ENCODE results near the gene ZSWIM5.

ZSWIM5 gene

DNA sequence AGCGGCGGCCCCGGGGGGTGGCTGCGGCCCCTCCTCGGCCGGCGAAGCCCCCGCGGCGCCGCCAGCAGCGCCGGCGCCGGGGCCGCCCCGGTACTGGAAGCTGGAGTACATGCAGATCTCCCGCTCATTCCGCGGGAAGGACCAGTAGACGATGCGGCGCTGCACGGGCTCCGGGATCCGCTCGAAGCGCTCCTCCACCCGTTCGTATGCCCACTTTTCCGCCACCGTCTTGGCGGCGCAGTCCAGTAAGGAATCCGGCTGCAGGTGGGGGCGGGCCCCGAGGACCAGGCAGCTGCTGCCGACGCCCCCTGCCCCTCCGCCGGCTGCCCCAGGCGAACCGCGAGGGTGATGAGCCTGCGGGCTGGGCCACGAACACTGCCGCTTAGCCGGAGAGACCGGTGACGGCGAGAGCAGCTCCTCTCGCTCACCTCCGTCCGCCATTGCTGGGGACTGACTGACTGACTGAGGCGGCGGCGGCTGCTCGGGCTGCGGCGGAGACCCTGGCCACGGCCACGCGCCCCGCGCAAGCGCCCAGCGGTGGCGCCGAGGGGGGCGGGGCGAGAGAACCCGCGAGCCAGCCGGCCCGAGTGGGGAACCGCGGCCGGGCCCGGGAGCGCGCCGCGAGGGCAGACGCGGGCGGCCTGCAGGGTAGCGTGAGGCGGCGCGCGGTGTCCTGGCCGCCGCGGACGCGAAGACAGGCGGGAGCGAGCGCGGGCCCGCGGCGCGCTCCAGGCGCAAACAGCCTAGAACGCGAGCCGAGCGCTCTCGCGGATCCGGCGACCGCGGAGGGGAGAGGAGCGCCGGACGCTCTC is at the start of gene ZSWIM5:
ZSWIM5 (minus strand) TSS at position 696 of the 812 bp plus-strand sequence; CDS start at position 441, 255 bp downstream.
- no peak for TF ChIP-seq CTCF (IDR thresholded peaks at IDR 0.05)

- no peak for TF ChIP-seq CTCF (IDR thresholded peaks at IDR 0.05)
Measured at GRCh38 chr1:45254490-45254889, 48.1 kb upstream of the ZSWIM5 start.

- no peak for TF ChIP-seq CTCF (IDR thresholded peaks at IDR 0.05)
Measured at GRCh38 chr1:45250544-45250943, 44.1 kb upstream of the ZSWIM5 start.

DNA sequence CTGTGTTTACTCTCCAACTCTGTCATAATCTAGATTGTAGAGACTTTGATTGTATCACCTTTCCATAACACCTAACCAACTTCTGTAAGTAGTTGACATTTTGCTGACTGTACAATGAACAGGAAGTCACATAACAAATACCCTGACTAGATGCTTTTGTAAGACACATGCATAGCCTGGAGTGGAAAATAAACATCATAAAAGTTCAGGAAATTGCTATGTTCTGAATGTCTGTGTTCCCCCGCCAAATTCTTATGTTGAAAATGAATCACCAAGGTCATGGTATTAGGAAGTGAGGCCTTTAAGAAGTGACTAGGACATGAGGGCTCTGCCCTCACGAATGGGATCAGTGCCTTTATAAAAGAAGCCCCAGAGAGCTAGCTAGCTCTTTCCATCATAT is 40.4 kb upstream of the ZSWIM5 start:
- TF ChIP-seq CTCF (IDR thresholded peaks at IDR 0.05), result no peak

DNA sequence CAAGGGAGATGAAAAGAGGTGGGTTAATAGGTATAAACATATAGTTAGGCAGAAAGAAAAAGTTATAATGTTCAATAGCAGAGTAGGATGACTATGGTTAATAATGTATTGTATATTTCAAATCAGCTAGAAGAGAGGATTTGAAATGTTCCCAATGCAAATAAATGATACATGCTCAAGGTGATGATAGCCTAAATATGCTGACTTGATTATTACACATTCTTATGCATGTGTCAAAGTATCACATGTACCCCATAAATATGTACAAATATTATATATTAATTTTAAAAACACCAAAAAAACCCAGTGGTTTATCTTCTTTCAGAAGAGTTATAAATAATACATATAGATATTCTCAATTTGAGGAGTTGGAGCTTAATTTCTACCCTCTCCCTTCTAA is 38.3 kb upstream of the ZSWIM5 start:
- no peak for TF ChIP-seq CTCF (IDR thresholded peaks at IDR 0.05)

DNA sequence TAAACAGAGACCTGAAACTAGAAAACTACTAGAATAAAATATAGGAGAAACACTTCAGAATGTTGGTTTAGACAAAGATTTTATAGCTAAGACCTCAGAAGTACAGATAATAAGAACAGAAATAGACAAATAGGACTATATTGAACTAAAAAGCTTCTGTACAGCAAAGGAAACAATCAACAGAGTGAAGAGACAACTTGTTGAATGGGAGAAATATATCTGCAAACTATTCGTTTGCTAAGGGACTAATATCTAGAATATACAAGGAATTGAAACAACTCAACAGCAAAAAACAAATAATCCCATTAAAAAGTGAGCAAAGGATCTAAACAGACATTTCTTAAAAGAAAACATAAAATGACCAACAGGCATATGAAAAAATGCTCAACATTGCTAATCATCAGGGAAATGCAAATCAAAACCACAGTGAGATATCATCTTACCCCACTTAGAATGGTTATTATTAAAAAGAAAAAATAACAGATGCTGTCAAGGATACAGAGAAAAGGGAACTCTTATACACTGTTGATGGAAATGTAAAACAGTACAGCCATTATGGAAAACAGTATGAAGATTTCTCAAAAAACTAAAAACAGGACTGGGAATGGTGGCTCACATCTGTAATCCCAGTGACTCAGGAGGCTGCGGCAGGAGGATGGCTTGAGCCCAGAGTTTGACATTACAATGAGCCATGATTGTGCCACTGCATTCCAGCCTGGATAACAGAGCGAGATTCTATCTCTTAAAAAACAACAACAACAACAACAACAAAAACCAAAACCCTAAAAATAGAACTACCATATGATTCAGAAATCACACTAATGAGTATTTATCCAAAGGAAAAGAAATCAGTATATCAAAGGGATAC is 37.3 kb upstream of the ZSWIM5 start:
- no peak for TF ChIP-seq CTCF (IDR thresholded peaks at IDR 0.05)

DNA sequence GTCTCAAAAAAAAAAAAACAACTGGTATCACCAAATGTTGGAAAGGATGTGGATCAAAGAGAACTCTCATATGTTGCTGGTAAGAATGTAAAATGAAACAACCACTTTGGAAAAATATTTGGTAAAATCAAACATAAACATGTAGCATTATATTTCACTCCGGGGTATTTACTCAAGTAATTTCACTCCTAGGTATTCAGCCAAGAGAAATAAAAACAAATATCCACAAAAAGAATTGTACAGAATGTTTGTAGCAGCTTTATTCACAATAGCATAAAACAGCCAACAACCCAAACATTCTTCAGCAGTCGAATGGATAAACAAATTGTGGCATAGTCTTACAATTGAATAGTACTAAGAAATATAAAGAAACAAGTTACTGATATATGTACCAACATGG is 32.4 kb upstream of the ZSWIM5 start:
- no peak for TF ChIP-seq CTCF (IDR thresholded peaks at IDR 0.05)
